IPS-20b (cell line): ENCODE measurements around the gene TTF2.
"Not testable (repeated sequence)": the region's sequence is repeated elsewhere in the genome, so short reads cannot be mapped to it uniquely, and the experiment has no call there.

Source experiments
- H3K27ac ChIP-seq: one replicate; pipeline ENCODE4 v1.5.1; 2013; ENCODE audit warnings: low read length
- H3K27me3 ChIP-seq: 2 replicates; pipeline ENCODE4 v1.6.1; 2013; ENCODE audit warnings: mild to moderate bottlenecking, low read length, inconsistent platforms; ENCODE audit not compliant: insufficient read depth
- H3K36me3 ChIP-seq: 2 replicates; pipeline ENCODE4 v1.6.1; 2013; ENCODE audit warnings: low read depth, mild to moderate bottlenecking, inconsistent platforms, low read length, moderate library complexity; ENCODE audit not compliant: insufficient read depth
- H3K4me1 ChIP-seq: 2 replicates; pipeline ENCODE4 v1.6.1; 2013; ENCODE audit warnings: mild to moderate bottlenecking, control low read depth, inconsistent platforms, low read length, moderate library complexity; ENCODE audit not compliant: insufficient read depth
- H3K4me3 ChIP-seq: 2 replicates; pipeline ENCODE4 v1.5.1; 2013; ENCODE audit warnings: mild to moderate bottlenecking, low read length, inconsistent platforms
- H3K9ac ChIP-seq: 2 replicates; pipeline ENCODE4 v1.6.1; 2013; ENCODE audit warnings: low read depth, mild to moderate bottlenecking, inconsistent platforms, low read length, moderate library complexity
- H3K9me3 ChIP-seq: 2 replicates; pipeline ENCODE4 v1.6.1; 2013; ENCODE audit warnings: mild to moderate bottlenecking, low read depth, low read length, inconsistent platforms; ENCODE audit not compliant: insufficient read depth

Gene TTF2

DNA sequence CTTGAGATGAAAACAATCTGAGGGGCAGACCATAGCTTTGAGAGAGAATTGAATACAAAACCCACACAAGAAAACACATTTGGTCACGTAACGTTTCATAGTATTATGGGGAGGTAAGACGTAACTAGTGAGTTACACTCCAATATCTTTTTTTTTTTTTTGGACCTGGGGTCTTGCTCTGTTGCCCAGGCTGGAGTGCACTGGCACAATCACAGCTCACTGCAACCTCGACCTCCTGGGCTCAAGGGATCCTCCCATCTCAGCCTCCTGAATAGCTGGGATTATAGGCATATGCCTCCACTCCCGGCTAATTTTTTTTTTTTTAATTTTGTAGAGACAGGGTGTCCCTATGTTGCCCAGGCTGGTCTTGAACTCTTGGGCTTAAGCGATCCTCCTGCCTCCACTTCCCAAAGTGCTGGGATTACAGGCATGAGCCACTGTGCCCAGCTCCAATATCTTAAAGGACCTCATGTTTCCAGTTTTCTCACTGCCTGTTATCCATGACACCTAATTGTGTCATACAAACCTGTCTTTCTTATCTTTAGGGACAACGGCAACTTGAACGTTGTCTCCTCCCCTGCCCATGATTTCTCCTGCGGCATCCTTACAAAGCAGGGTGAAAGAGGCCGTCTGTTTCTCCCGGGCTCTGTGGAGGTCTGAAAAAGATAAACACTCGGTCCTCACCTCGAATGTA lies 56.1 kb downstream of the TTF2 start:
- Histone ChIP-seq H3K4me3 (no peak overlapping the region), H3K36me3 (peaks cover 71% of the 10 kb centered on the region), H3K4me1 (peaks cover 18% of the 10 kb centered on the region), H3K27me3 (no peaks in the 10 kb centered on the region), H3K9me3 (no peaks in the 10 kb centered on the region), H3K9ac (no peak overlapping the region), H3K27ac (no peak overlapping the region)

DNA sequence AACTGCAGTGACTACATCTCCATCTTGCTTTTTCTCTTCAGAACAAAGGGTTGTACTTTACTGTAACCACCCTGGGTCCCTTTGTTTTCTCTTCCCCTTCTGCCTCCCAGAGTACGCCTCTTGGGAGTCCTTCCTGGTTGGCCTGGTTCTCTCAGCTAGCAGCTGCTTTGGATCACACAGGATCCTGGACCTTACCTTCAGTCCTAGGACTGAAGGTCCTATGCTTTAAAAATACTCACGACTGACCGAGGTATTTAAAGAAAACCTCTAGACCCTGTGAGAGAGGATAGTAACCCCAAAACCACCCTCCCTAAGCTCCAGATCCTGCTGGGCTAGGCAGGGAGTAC lies 56.6 kb downstream of the TTF2 start:
- H3K27ac ChIP-seq = no peak overlapping the region
- no peak overlapping the region for H3K9ac ChIP-seq
- H3K9me3 ChIP-seq = no peaks in the 10 kb centered on the region
- H3K27me3 ChIP-seq = no peaks in the 10 kb centered on the region
- H3K4me1 ChIP-seq = peaks cover 18% of the 10 kb centered on the region
- peaks cover 68% of the 10 kb centered on the region for H3K36me3 ChIP-seq
- H3K4me3 ChIP-seq = no peak overlapping the region

DNA sequence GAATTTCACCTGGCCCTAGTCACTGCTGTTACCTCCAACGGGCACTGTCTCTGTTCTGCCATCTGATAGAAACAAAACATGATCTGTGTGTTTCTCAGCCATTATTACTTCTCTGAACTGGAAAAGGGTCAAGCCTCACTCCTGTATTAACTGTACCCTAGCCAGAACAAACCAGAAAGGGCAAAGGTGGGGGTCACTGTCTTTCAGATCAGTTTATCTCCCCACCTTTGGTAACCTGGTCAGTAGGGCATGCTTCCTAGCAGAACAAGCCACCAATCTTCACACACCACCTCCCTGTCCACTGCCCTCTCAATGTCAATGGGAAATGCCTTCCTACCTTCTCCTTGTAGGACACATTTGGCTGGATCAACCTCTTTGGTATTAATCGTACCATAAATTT lies 57.6 kb downstream of the TTF2 start:
- no peaks in the 10 kb centered on the region for H3K9me3 ChIP-seq
- H3K9ac ChIP-seq = no peak overlapping the region
- H3K36me3 ChIP-seq = peaks cover 59% of the 10 kb centered on the region
- no peak overlapping the region for H3K27ac ChIP-seq
- no peaks in the 10 kb centered on the region for H3K27me3 ChIP-seq
- peaks cover 12% of the 10 kb centered on the region; the same call in 1 of the 2 replicates for H3K4me1 ChIP-seq
- no peak overlapping the region for H3K4me3 ChIP-seq

DNA sequence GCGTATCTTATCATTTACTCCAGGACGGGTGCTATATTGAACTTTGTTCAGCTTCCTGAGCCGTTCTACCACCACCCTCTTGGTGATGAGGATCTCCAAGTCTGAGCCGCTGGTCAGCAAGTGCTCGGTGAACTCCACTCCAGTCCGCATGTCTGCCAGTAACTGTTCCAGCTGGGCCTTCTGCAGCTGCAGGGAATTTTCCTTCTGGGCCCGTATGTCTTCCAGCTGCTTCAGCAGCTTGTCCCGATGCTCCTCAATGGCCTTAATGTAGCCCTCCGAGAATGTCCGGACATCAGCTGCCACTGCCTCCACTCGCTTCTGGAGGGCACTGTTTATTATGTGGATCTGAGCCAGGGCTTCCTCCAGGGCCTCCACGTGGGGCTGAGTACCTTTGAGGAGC lies 58.0 kb downstream of the TTF2 start:
- H3K36me3 ChIP-seq = peaks cover 54% of the 10 kb centered on the region
- no peak overlapping the region for H3K4me3 ChIP-seq
- H3K4me1 ChIP-seq = peaks cover 11% of the 10 kb centered on the region; the same call in 1 of the 2 replicates
- no peaks in the 10 kb centered on the region for H3K27me3 ChIP-seq
- H3K27ac ChIP-seq = no peak overlapping the region
- no peaks in the 10 kb centered on the region for H3K9me3 ChIP-seq
- H3K9ac ChIP-seq = no peak overlapping the region

DNA sequence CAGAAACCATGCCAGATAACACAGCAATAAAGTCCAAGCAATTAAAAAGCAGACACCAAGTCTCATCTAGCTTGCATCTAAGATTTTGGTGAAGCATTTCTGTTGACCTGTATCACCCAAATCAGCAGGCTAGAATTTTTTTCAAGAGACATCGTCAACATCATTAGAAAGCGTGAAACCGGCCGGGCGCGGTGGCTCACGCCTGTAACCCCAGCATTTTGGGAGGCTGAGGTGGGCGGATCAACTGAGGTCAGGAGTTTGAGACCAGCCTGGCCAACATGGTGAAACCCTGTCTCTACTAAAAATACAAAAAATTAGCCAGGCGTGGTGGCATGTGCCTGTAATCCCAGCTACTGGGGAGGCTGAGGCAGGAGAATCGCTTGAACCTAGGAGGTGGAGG lies 59.0 kb downstream of the TTF2 start:
- H3K4me3 ChIP-seq, H3K9ac ChIP-seq: not testable (repeated sequence)
- peaks cover 44% of the 10 kb centered on the region for H3K36me3 ChIP-seq

DNA sequence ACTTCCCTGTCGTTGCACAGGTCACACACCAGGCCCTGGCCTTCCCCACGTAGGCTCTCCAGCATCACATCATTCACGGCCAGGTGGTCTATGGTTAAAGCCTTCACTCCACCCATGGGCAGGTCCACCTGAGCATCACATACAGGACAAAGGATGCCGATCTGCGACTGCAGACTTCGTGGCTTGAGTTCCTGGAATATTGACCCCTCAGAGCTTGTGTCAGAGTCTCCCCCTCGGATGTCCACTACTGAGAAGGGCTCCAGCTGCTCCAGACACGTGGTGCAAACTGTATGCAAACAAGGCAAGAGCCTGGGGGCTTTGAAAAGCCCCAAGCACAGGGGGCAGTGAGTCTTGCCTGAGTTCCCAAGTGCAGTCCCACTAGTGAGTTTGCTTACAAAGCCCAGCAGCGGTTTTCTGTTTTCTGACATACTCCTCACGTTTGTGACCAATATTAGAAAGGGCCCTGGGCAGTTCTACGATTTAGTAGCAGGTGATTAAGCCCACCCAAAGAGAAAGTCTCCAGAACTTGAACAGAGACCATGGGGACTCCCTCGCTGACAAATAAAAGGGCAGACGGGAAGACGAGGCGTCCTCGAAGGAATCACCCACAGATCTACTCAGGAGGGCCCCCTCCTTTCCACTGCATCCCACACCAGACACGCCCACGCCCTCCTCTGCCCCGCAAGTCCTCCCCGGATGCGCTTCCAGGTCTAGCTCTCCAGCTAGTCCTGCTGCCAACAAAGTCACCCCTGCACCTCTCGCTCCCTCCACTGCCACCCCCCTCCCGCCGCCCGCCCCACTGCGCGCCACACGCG lies 60.9 kb downstream of the TTF2 start:
- H3K27me3 ChIP-seq = peaks cover 4% of the 10 kb centered on the region; the same call in 1 of the 2 replicates
- H3K9ac ChIP-seq = peak overlapping the region; percentile 85
- peaks cover 11% of the 10 kb centered on the region; the same call in 1 of the 2 replicates for H3K4me1 ChIP-seq
- H3K36me3 ChIP-seq = peaks cover 26% of the 10 kb centered on the region
- no peak overlapping the region for H3K27ac ChIP-seq
- H3K4me3 ChIP-seq = peak overlapping the region; percentile 79
- H3K9me3 ChIP-seq = no peaks in the 10 kb centered on the region

More for the DNA sequence above, 59.0 kb downstream of the TTF2 start:
- not testable (repeated sequence) for H3K9me3 ChIP-seq, H3K27me3 ChIP-seq, H3K27ac ChIP-seq
- peaks cover 11% of the 10 kb centered on the region; the same call in 1 of the 2 replicates for H3K4me1 ChIP-seq

DNA sequence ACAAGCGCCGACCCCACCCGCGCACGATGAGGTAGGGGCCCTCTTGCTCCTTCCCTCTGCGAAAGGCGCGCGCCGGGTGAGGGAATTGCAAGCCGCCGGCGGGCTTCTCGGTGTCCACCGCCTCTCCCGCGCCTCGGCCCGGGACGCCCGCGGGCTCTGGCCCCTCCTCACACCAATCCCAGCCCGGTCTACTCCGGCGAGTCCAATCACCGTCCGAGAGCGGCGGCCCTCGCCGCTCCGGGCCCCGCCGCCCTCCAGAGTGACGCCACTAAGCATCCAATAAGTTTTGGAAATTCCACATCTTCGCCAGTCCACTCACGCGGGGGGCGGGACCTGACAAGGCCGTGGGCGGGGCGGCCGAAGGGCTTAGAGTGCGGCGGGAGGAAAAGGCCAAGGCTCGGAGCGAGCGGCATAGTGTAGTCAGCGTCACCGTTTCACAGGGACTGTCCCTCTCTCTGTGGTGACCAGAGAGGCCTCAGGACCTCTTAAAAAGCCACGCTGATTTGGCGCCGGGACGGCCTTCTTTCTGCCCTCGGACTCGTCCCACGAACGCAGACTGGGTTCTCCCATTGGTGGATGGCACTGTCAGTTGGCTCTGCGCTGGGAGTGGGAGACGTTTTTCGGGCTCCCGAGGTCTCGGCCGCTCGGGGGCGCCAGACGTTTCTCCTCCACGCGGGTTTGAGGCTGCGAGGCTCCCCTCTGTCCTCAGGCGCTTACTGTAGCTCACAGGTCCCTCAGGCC lies 61.6 kb downstream of the TTF2 start, which contains the start of gene TRIM45:
TRIM45 (minus strand) TSS at position 161 of the 741 bp plus-strand sequence. CDS start 548 bp downstream, outside the sequence.
- peak within 1 kb of the TSS; percentile 83 for H3K27ac ChIP-seq
- no peaks in the 10 kb centered on the region for H3K9me3 ChIP-seq
- peak within 1 kb of the TSS; percentile 79 for H3K4me3 ChIP-seq
- H3K9ac ChIP-seq = peak within 1 kb of the TSS; percentile 85
- peaks cover 4% of the 10 kb centered on the region; the same call in 1 of the 2 replicates for H3K27me3 ChIP-seq
- peaks cover 18% of the 10 kb centered on the region for H3K36me3 ChIP-seq
- H3K4me1 ChIP-seq = peaks cover 11% of the 10 kb centered on the region; the same call in 1 of the 2 replicates

DNA sequence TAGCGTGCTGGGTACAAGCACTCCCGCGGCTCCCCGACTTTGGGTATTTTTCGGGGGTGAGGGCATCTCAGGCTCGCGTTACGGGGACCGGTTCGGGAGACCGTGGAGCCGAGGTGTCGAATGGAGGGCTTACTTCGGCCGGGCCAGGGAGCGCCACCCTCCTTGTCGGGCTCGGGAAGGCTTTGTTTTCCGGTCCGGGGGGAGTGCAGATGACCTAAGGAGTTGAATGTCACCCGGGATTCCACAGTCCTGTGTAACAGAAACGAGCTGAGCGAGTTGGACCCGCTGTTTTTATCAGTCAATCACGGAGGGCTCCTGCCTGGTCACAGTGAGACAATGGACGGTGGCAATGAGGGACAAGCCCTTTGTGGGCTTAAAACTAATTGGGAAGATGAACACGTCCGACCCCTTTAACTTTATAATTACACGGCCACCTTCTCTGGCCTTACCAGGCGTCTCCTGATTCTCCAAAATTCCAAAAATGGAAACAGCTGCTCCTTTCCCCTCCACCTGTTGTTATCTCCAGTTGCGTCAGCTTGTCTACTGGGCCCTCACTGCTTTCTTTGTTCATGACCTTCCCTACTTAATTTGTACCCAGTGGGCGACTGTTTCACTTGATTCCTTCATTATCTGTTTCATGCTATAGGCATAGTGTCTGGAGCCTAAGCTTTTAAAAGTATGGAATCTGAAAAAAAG lies 62.4 kb downstream of the TTF2 start:
- peaks cover 9% of the 10 kb centered on the region; the same call in 1 of the 2 replicates for H3K4me1 ChIP-seq
- H3K36me3 ChIP-seq = peaks cover 11% of the 10 kb centered on the region
- H3K27ac ChIP-seq = no peak overlapping the region
- peaks cover 4% of the 10 kb centered on the region; the same call in 1 of the 2 replicates for H3K27me3 ChIP-seq
- H3K4me3 ChIP-seq = peak overlapping the region; percentile 79; the same call in 1 of the 2 replicates
- peak overlapping the region; percentile 85 for H3K9ac ChIP-seq
- no peaks in the 10 kb centered on the region for H3K9me3 ChIP-seq

DNA sequence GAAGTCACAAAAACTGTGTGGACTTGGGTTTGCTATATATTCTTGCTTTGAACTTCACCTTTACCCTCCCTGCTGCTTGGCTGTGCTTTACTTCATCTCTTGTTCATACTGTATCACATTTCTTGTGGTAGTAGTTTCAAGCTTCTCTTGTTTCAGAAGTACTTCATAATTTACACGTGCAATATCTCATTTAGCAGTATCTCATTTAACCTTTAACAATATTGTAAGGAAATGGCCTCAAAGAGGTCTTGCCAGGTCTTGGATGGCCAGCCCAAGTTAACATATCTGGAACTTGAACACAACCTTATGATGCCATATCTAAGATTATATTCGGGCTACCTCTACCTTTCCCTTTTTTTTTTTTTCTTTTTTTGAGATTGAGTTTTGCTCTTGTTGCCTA lies 63.1 kb downstream of the TTF2 start:
- Histone ChIP-seq H3K9me3 (no peaks in the 10 kb centered on the region), H3K27me3 (peaks cover 4% of the 10 kb centered on the region; the same call in 1 of the 2 replicates), H3K27ac (no peak overlapping the region), H3K4me1 (peaks cover 13% of the 10 kb centered on the region; the same call in 1 of the 2 replicates), H3K36me3 (peaks cover 3% of the 10 kb centered on the region), H3K9ac (no peak overlapping the region), H3K4me3 (no peak overlapping the region)

DNA sequence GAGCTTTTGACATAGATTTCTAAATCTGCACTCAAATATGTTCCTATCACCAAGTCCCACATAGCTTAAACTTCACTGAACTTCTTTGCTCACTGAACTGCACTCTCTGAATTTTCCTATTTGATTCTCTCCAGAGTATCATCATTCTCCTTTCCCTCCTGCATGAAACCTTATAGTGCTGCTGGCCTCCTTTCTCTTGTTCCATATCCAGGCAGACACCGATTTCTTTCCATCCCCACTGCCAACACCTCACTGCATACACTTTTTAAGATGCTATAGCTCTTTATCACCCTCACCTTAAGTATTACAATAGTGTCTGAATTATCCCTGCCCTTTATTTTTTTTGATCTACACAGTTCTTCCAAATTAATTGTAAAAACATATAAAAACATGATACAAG lies 64.5 kb downstream of the TTF2 start:
- Histone ChIP-seq H3K4me3 (no peak overlapping the region), H3K36me3 (no peaks in the 10 kb centered on the region), H3K4me1 (peaks cover 15% of the 10 kb centered on the region; the same call in 1 of the 2 replicates), H3K27me3 (peaks cover 4% of the 10 kb centered on the region; the same call in 1 of the 2 replicates), H3K27ac (no peak overlapping the region), H3K9me3 (no peaks in the 10 kb centered on the region), H3K9ac (no peak overlapping the region)

DNA sequence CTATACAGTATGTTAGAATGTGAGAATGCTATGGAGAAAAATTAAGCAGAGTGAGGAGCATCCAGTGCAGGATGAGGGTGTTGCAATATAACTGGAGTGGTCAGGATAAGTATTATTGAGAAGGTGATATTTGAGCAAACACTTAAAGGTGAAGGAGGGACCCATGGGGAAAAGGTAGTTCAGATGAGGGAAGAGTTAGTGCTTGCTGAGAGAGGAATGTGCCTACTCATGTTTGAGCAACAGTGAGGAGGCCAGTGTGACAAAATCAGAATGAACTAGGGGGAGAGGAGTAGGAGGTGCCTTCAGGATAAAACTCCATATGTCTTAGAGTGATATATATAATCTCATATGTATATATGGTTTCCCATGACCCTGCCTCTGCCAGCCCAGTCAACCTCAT lies 67.7 kb downstream of the TTF2 start:
- Histone ChIP-seq H3K9ac (no peak overlapping the region), H3K4me1 (peaks cover 6% of the 10 kb centered on the region; the same call in 1 of the 2 replicates), H3K27ac (no peak overlapping the region), H3K27me3 (peaks cover 4% of the 10 kb centered on the region; the same call in 1 of the 2 replicates), H3K36me3 (no peaks in the 10 kb centered on the region), H3K9me3 (no peaks in the 10 kb centered on the region), H3K4me3 (no peak overlapping the region)
